Measurements from ENCODE around the gene OR6J1. TPM values are rescaled to one million over a fixed set of nuclear protein-coding genes. Genes with fewer than 3 reads are reported as not detected.

Gene OR6J1
- total and polyA plus RNA-seq, 2 of the 8 experiments (the other 6 are each of a cell fraction or from before 2014, with no cell fraction given) = not detected

DNA sequence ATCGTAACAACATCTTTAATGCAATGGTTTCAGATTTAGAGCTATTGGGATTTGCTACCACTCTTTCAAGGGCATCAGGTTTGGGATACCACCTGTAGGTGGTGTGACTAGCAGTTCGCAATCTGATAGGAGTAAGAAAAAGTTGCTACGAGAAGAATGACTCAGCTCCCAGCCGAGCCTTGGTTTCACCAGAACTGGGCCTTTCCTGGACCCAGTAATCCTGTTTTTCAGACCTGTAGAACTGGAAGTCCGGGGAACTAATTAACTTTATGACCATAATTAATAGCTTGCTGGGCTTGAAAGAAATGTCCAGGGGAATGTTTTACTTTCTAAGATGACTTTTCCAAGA is 45.3 kb downstream of the OR6J1 start:
- Histone ChIP-seq H3K9ac (replicated peaks in 1 of 4; ENCODE audit: extremely low read depth in 1 of 4, low read depth in 3 of 4, low read length in 3 of 4) (peak overlapping the region; percentile 35 to 84 (median 82)), H3K23me2 (ENCODE audit: low read depth, low read length) (peaks cover 4% of the 10 kb centered on the region; the same call in 1 of the 2 replicates), H2BK20ac (ENCODE audit: low read length) (no peak overlapping the region), H3K9me3 (ENCODE audit: insufficient read depth in 2 of 2, low read depth in 1 of 2, low read length in 1 of 2) (no peaks in the 10 kb centered on the region), H3K27ac (ENCODE audit: low read depth, low read length) (peak overlapping the region; percentile 77; the same call in 1 of the 2 replicates), H4K5ac (ENCODE audit: insufficient read length, low read depth, low read length) (no peak overlapping the region), H3K4me1 (replicated peaks in 1 of 4; ENCODE audit: control insufficient read depth in 3 of 4, insufficient read depth in 4 of 4, low read length in 3 of 4) (peaks cover 0 to 10% (median 6%) of the 10 kb centered on the region in 4 experiments; a peak in 4 of 7 replicates), H4K8ac (ENCODE audit: extremely low read depth, insufficient read depth, low read length) (no peak overlapping the region), H2BK120ac (replicated peaks; ENCODE audit: low read depth, low read length) (no peak overlapping the region), H3K79me1 (ENCODE audit: low read depth, low read length) (peaks cover 3% of the 10 kb centered on the region; the same call in 1 of the 2 replicates), H3K23ac (ENCODE audit: insufficient read length) (no peak overlapping the region), H2BK12ac (ENCODE audit: low read depth, low read length) (no peak overlapping the region; the same call in 1 of the 2 replicates), H3K4me3 (ENCODE audit: extremely low read depth in 1 of 4, insufficient read depth in 2 of 4, low read depth in 3 of 4, low read length in 4 of 4) (peak overlapping the region; percentile 68 to 99 (median 84)), H2BK5ac (ENCODE audit: low read depth, low read length) (0 out of 2 replicates have a peak overlapping the region, but pooled peaks have one; percentile 93), H3K36me3 (ENCODE audit: control insufficient read depth in 2 of 4, insufficient read depth in 4 of 4, low read length in 3 of 4) (peaks cover 6 to 23% (median 20%) of the 10 kb centered on the region in 4 experiments), H2AFZ (ENCODE audit: low read length) (peak overlapping the region; percentile 44), H3K4ac (replicated peaks; ENCODE audit: insufficient read length, low read depth, low read length) (no peak overlapping the region), H4K91ac (replicated peaks; ENCODE audit: insufficient read length, low read length) (no peak overlapping the region), H3K56ac (replicated peaks; ENCODE audit: insufficient read length, low read depth, low read length) (no peak overlapping the region), H3K79me2 (ENCODE audit: control insufficient read depth in 1 of 2, insufficient read depth in 2 of 2, low read length in 2 of 2) (peaks cover 3 to 17% of the 10 kb centered on the region in 2 experiments), H2AK5ac (ENCODE audit: low read depth, low read length) (no peak overlapping the region), H3K18ac (ENCODE audit: extremely low read depth, low read length) (no peak overlapping the region), H4K20me1 (replicated peaks in 1 of 2; ENCODE audit: control insufficient read depth in 1 of 2, insufficient read depth in 2 of 2, low read length in 2 of 2) (peaks cover 0 to 4% of the 10 kb centered on the region in 2 experiments), H3K4me2 (ENCODE audit: insufficient read depth in 1 of 2, low read depth in 2 of 2, low read length in 2 of 2) (peak overlapping the region; percentile 67 to 79), H3K27me3 (replicated peaks in 1 of 4; ENCODE audit: control insufficient read depth in 3 of 4, extremely low read depth in 1 of 4, insufficient read depth in 3 of 4, low read length in 3 of 4) (no peaks in the 10 kb centered on the region), H2BK15ac (ENCODE audit: low read length) (no peak overlapping the region), H3K14ac (ENCODE audit: insufficient read length) (no peak overlapping the region)
- FAIRE-seq (no peak), DNase-seq (ENCODE audit: low read depth in 1 of 2, low spot score in 2 of 2) (no peak)
- 17% methylated on average over 5 of the region's 5 CpGs; no CpG with 5 or more reads in 1 of the 2 experiments for whole genome bisulfite sequencing, 2 experiments (ENCODE audit: extremely low coverage in 1 of 2, insufficient coverage in 1 of 2, insufficient read length in 1 of 2, insufficient replicate concordance in 2 of 2, low coverage in 1 of 2, low lambda C conversion rate in 2 of 2, missing lambda C conversion rate in 1 of 2)
- TF ChIP-seq RAD21 (IDR thresholded peaks at IDR 0.05 in 1 of 2, conservative IDR thresholded peaks at IDR 0.05 in 1 of 2; ENCODE audit: low read depth in 2 of 2, low read length in 2 of 2) = 0 out of 4 replicates have a peak, but pooled peaks of 1 of the 2 experiments have one; percentile 1
- peak; percentile 87 for TF ChIP-seq BACH1 (IDR thresholded peaks at IDR 0.05; ENCODE audit: low read length)
- TF ChIP-seq CTCF (IDR thresholded peaks at IDR 0.05; ENCODE audit: control extremely low read depth in 1 of 3, insufficient read depth in 1 of 3, low read depth in 1 of 3, low read length in 3 of 3) = peak in 2 of 3 experiments; percentile 6 to 43; a peak in 1 of 4 replicates
- peak in 1 of 2 experiments; percentile 71; a peak in 2 of 4 replicates for TF ChIP-seq SIN3A (conservative IDR thresholded peaks at IDR 0.05 in 1 of 2, IDR thresholded peaks at IDR 0.05 in 1 of 2; ENCODE audit: low read depth in 1 of 2, low read length in 2 of 2)
- TF ChIP-seq CBX8 (IDR thresholded peaks at IDR 0.05; ENCODE audit: borderline replicate concordance, low read depth, low read length) = no peak
- peak; percentile 75; the same call in 1 of the 2 replicates for TF ChIP-seq MAFK (IDR thresholded peaks at IDR 0.05; ENCODE audit: low read depth, low read length)
- TF ChIP-seq HDAC2 (IDR thresholded peaks at IDR 0.05; ENCODE audit: borderline replicate concordance in 1 of 2, low read depth in 2 of 2, low read length in 2 of 2) = no peak
- no peak for TF ChIP-seq ZNF274 (IDR thresholded peaks at IDR 0.05; ENCODE audit: borderline replicate concordance, extremely low read depth, low read length)
- CTCF ChIA-PET (ENCODE audit: partially characterized antibody) = interaction anchor here (0.8 to 5.2 kb wide), 17 partner anchors 9 to 272 kb away, joined by 3 to 29 read pairs (median 4); partner anchors contain the start of genes DAD1 and LRP10
- POLR2A ChIA-PET (ENCODE audit: partially characterized antibody) = interaction anchor here (0.8 to 2.7 kb wide), 8 partner anchors 10 to 224 kb away, joined by 3 to 22 read pairs (median 3); partner anchors contain the start of gene DAD1
